ENCODE data around the gene MEIKIN.

DNA sequence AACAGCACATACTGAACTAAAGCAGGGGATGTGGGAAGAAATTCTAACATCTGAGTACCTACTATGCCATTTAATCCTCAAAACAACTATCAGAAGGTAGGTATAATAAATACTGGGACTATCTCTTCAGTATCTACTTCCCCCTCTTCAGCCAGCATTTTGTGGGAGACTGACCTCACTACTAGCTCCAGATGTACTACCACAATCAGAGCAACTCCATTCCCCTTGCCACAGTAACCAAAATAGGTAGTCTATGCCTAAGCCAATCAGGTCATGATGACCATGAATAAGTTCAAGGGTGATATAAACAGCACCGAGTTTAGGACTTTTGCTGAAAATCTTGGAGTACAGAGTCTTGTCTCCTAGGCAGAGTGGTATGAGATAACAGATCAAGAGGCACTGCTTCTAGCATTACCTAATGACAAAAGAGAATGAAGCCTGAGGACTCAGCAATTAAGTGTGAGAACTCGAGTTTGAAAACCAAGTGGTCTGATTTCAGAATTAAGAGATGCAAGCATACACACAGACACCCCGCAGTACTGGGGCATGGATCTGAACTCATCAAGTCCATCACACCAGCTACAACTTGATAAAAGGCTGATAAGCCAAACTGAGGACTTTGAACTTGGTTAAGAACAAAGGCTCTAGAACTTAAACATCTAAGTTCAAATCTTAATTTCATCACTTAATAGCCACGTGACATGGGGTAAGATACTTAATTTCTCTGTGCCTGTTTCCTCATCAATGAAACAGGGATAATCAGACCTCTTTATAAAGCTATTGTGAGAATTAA lies 158.4 kb downstream of the MEIKIN start:
- TF ChIP-seq CTCF (conservative IDR thresholded peaks at IDR 0.05) (no peak), ZFX (IDR thresholded peaks at IDR 0.05) (no peak)
